IMR-90 (cell line): ENCODE results near the gene KLHDC1. TPM values are rescaled to one million over a fixed set of nuclear protein-coding genes. Genes with fewer than 3 reads are reported as not detected.

Experiments
- ATAC-seq: fragments of 200-7000 bp; cut with Tn5 transposase; 2 replicates; pipeline ENCODE4 v1.9.1; 2020; ENCODE audit warnings: low read depth, mild to moderate bottlenecking, moderate library complexity
- BruUV-seq: library from RNA; stranded (reverse); fragments of 400-500 nt; replicated peaks from 2 replicates; lab custom pipeline; 2021; lab: Mats Ljungman, UMichigan
- CTCF ChIA-PET: fragments of 300-600 bp; formaldehyde crosslinking; extraction: SDS; loops from one replicate; lab custom pipeline; 2021; ENCODE audit warnings: antibody characterized with exemption; lab: Yijun Ruan, JAX
- POLR2A ChIA-PET: fragments of 300-600 bp; sonication (Branson Sonifier 250); formaldehyde crosslinking; loops from one replicate; lab custom pipeline; 2022; ENCODE audit warnings: antibody characterized with exemption; ENCODE audit not compliant: unreplicated experiment; lab: Charles Lee
- DNase-seq: peaks from one replicate; pipeline ENCODE4 v3.0.0; 2013
- H2AFZ ChIP-seq: replicated peaks from 2 replicates; pipeline ENCODE3; 2013; ENCODE audit warnings: low read length, mild to moderate bottlenecking; ENCODE audit not compliant: poor library complexity
- H2AK5ac ChIP-seq: 2 replicates; pipeline ENCODE4 v1.6.1; 2013; ENCODE audit warnings: low read depth, low read length, inconsistent platforms
- H2AK9ac ChIP-seq: replicated peaks from 2 replicates; pipeline ENCODE3; 2013; ENCODE audit warnings: mild to moderate bottlenecking, low read depth, low read length, moderate library complexity; ENCODE audit not compliant: poor library complexity
- H2BK120ac ChIP-seq: 2 replicates; pipeline ENCODE4 v1.6.1; 2013; ENCODE audit warnings: low read depth, low read length, inconsistent platforms
- H2BK15ac ChIP-seq: 3 replicates; pipeline ENCODE4 v1.6.1; 2013; ENCODE audit warnings: low read depth, low read length, inconsistent platforms
- H2BK20ac ChIP-seq: 2 replicates; pipeline ENCODE4 v1.6.1; 2013; ENCODE audit warnings: low read depth, mild to moderate bottlenecking, inconsistent platforms, low read length, moderate library complexity
- H2BK5ac ChIP-seq: 2 replicates; pipeline ENCODE4 v1.6.1; 2013; ENCODE audit warnings: mild to moderate bottlenecking, low read depth, low read length, inconsistent platforms; ENCODE audit not compliant: poor library complexity, severe bottlenecking
- H3K14ac ChIP-seq: replicated peaks from 2 replicates; pipeline ENCODE4 v1.6.1; 2013; ENCODE audit warnings: low read depth, low read length, inconsistent platforms
- H3K18ac ChIP-seq: 2 replicates; pipeline ENCODE4 v1.6.1; 2013; ENCODE audit warnings: low read depth, low read length, control low read depth
- H3K23ac ChIP-seq: 2 replicates; pipeline ENCODE4 v1.6.1; 2013; ENCODE audit warnings: low read depth, low read length, inconsistent platforms
- H3K27ac ChIP-seq: 2 replicates; pipeline ENCODE4 v1.5.1; 2013; ENCODE audit warnings: mild to moderate bottlenecking, control low read depth, low read length; ENCODE audit not compliant: insufficient read depth
- H3K27me3 ChIP-seq: 2 replicates; pipeline ENCODE4 v1.6.1; 2013; ENCODE audit warnings: low read length; ENCODE audit not compliant: control insufficient read depth, insufficient read depth
- H3K36me3 ChIP-seq: 2 replicates; pipeline ENCODE4 v1.6.1; 2013; ENCODE audit warnings: low read length, mixed read lengths; ENCODE audit not compliant: control insufficient read depth, insufficient read depth
- H3K4ac ChIP-seq: 2 replicates; pipeline ENCODE4 v1.6.1; 2013; ENCODE audit warnings: low read depth, low read length, inconsistent platforms
- H3K4me1 ChIP-seq: 2 replicates; pipeline ENCODE4 v1.6.1; 2013; ENCODE audit warnings: low read length, mixed read lengths; ENCODE audit not compliant: control insufficient read depth, insufficient read depth
- H3K4me2 ChIP-seq: 2 replicates; pipeline ENCODE4 v1.6.1; 2013; ENCODE audit warnings: low read depth, mild to moderate bottlenecking, control low read depth, low read length, moderate library complexity
- H3K4me3 ChIP-seq: 2 replicates; pipeline ENCODE4 v1.5.1; 2013; ENCODE audit warnings: low read depth, mild to moderate bottlenecking, control low read depth, low read length, moderate library complexity; ENCODE audit not compliant: insufficient read depth
- H3K56ac ChIP-seq: 2 replicates; pipeline ENCODE4 v1.6.1; 2013; ENCODE audit warnings: low read length, inconsistent platforms; ENCODE audit not compliant: insufficient read depth; ENCODE audit errors: extremely low read depth
- H3K79me1 ChIP-seq, 2 experiments: 2 replicates each; pipeline ENCODE4 v1.6.1; 2013; ENCODE audit warnings: low read length in 2 of 2, inconsistent platforms in 1 of 2, low read depth in 1 of 2
- H3K9ac ChIP-seq: 2 replicates; pipeline ENCODE4 v1.6.1; 2013; ENCODE audit warnings: low read depth, low read length, control low read depth
- H3K9me1 ChIP-seq: 2 replicates; pipeline ENCODE4 v1.6.1; 2013; ENCODE audit warnings: low read length, inconsistent platforms; ENCODE audit not compliant: insufficient read depth
- H3K9me3 ChIP-seq: 2 replicates; pipeline ENCODE4 v1.6.1; 2013; ENCODE audit warnings: low read length; ENCODE audit not compliant: control insufficient read depth, insufficient read depth
- H4K20me1 ChIP-seq: 2 replicates; pipeline ENCODE4 v1.6.1; 2013; ENCODE audit warnings: low read length, inconsistent platforms; ENCODE audit not compliant: insufficient read depth
- H4K5ac ChIP-seq: 2 replicates; pipeline ENCODE4 v1.6.1; 2013; ENCODE audit warnings: mild to moderate bottlenecking, low read depth, low read length, control low read depth
- H4K8ac ChIP-seq, 2 experiments: 2 replicates each; pipeline ENCODE4 v1.6.1; 2013; ENCODE audit warnings: low read depth in 2 of 2, low read length in 2 of 2, control low read depth in 1 of 2, inconsistent platforms in 1 of 2
- H4K91ac ChIP-seq: 2 replicates; pipeline ENCODE4 v1.6.1; 2013; ENCODE audit warnings: low read depth, low read length, inconsistent platforms; ENCODE audit not compliant: insufficient read depth
- BHLHE40 ChIP-seq: fragments of 150-350 bp; IDR thresholded peaks from 2 replicates; pipeline ENCODE4 v1.6.1; 2016; ENCODE audit warnings: mild to moderate bottlenecking, low read depth, low read length
- MAFK ChIP-seq: IDR thresholded peaks from 2 replicates; pipeline ENCODE4 v1.6.1; 2012; ENCODE audit warnings: low read depth, low read length, improper control_type of control experiment
- WGBS, 2 experiments: methylation state at CpG; one replicate each; pipeline versions ENCODE4 v1.1.5 to v1.1.7; 2013; ENCODE audit warnings: missing lambda C conversion rate in 2 of 2; ENCODE audit not compliant: insufficient read length in 1 of 2; ENCODE audit errors: extremely low coverage in 2 of 2; 5-methylcytosine and 5-hydroxymethylcytosine counted together
- dilution Hi-C: fragments of 300-500 bp; cut with HindIII; formaldehyde crosslinking; loops from one replicate; pipeline ENCODE4 v1.14.3; 2018; ENCODE audit warnings: low sequenced_read_pairs; ENCODE audit not compliant: unreplicated experiment
- in situ Hi-C: fragments of 300-500 bp; cut with MboI; formaldehyde crosslinking; loops from 3 replicates; pipeline ENCODE4 v1.14.3; 2019; ENCODE audit warnings: low sequenced_read_pairs, inconsistent platforms, mixed read lengths
- intact Hi-C: fragments of 100-400 bp; cut with micrococcal nuclease; formaldehyde crosslinking; loops from 2 replicates; pipeline ENCODE4 v1.10.0; 2022
- polyA plus RNA-seq, 3 experiments: library from polyadenylated mRNA; depleted of rRNA; stranded (reverse); fragments of >200 nt; gene quantifications; 2 replicates each; pipeline ENCODE4 v1.2.3, GENCODE V29; 2012; ENCODE audit warnings: low replicate concordance in 1 of 3
- total RNA-seq: library from RNA; depleted of rRNA; stranded (reverse); fragments of >200 nt; gene quantifications from 2 replicates; pipeline ENCODE4 v1.2.3, GENCODE V29; 2012

KLHDC1 gene
- total and polyA plus RNA-seq, 2 of the 4 experiments (the other 2 are of a cell fraction): 0.51 to 0.90 TPM

DNA sequence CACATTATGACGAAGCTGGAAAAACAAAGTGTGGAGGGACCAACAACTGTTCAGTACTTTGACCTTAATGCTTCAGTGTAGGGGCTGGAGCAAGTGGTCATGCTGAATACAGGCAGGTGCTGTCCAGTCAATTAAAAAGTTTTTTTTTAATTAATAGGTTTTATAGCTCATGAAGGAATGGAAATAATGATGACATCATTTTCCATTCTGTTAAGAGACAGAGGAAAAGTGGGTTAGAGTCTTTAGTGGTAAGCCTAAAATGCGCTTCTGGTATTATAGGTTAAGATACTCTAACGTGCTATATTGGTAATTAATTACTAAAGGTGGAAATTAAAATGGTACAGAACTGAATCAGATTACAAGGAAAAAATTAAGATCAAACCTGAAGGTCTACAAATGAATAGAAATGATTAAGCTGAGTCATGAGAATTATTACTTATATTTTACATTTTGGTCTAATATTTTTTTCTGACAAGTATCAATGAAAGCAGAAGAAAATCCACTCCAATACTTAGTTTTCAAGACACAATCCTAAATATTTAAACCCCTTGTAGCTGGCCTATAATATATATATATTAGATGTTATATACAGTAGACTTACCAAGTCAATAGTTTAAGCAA is 90.6 kb downstream of the KLHDC1 start:
- no peak overlapping the region for H3K4me3 ChIP-seq
- no CpG with 5 or more reads among the region's 3 CpGs for WGBS, 2 experiments
- H2BK15ac ChIP-seq: no peak overlapping the region
- no peak overlapping the region for H3K14ac ChIP-seq
- H3K4ac ChIP-seq: no peak overlapping the region
- no peak overlapping the region for H3K4me2 ChIP-seq
- H2AK9ac ChIP-seq: no peak overlapping the region
- H3K79me1 ChIP-seq: peaks cover 0 to 12% of the 10 kb centered on the region in 2 experiments
- H3K9ac ChIP-seq: no peak overlapping the region
- H2AFZ ChIP-seq: no peak overlapping the region
- no peak overlapping the region for H4K5ac ChIP-seq
- no peaks in the 10 kb centered on the region for H3K4me1 ChIP-seq
- no peak overlapping the region for H4K91ac ChIP-seq
- H4K8ac ChIP-seq: no peak overlapping the region
- H2BK5ac ChIP-seq: no peak overlapping the region
- no peak overlapping the region for H2BK20ac ChIP-seq
- no peak overlapping the region for H3K56ac ChIP-seq
- TF ChIP-seq MAFK (peak; percentile 69), BHLHE40 (no peak)
- ATAC-seq: no peak
- H4K20me1 ChIP-seq: no peaks in the 10 kb centered on the region
- peaks cover 56% of the 10 kb centered on the region for H3K36me3 ChIP-seq
- H2BK120ac ChIP-seq: no peak overlapping the region
- intact Hi-C loops: loop anchor here (5.0 kb wide), 1 partner anchor 49 kb away; no protein-coding TSS in a partner anchor
- no peak overlapping the region for H3K23ac ChIP-seq
- dilution Hi-C loops: no loop called here
- H3K9me1 ChIP-seq: no peaks in the 10 kb centered on the region
- H2AK5ac ChIP-seq: no peak overlapping the region
- H3K18ac ChIP-seq: no peak overlapping the region
- BruUV-seq: no TSS peak
- in situ Hi-C loops: no loop called here
- H3K9me3 ChIP-seq: no peaks in the 10 kb centered on the region
- H3K27ac ChIP-seq: no peak overlapping the region
- no peak for DNase-seq
- no peaks in the 10 kb centered on the region for H3K27me3 ChIP-seq
- ChIA-PET CTCF (interaction anchor here (0.6 to 0.7 kb wide), 2 partner anchors 16 to 159 kb away, joined by 4 read pairs; partner anchors contain the start of gene KLHDC2), POLR2A (no interaction called here)
